IPS-18c (cell line): Measurements from ENCODE around the gene PAEP.
"Not testable (repeated sequence)": the region's sequence is repeated elsewhere in the genome, so short reads cannot be mapped to it uniquely, and the experiment has no call there.

ENCODE experiments used
- H3K4me3 ChIP-seq: 2 replicates; pipeline ENCODE4 v1.7.0; 2013; ENCODE audit warnings: low read depth, mild to moderate bottlenecking, low read length, moderate library complexity; ENCODE audit not compliant: insufficient read depth
- H3K9me3 ChIP-seq: one replicate; pipeline ENCODE4 v1.6.1; 2013; ENCODE audit warnings: mild to moderate bottlenecking, low read length, moderate library complexity; ENCODE audit not compliant: control insufficient read depth, insufficient read depth

PAEP gene

GRCh38 chr9:135544981-135545635 lies 16.4 kb upstream of the PAEP start:
- H3K4me3 ChIP-seq = no peak overlapping the region
- H3K9me3 ChIP-seq = no peaks in the 10 kb centered on the region

- not testable (repeated sequence) for H3K4me3 ChIP-seq, H3K9me3 ChIP-seq
These were observed 15.8 kb upstream of the PAEP start, which contains the start of gene OBP2A for GRCh38 chr9:135545646-135546176. TSS of gene OBP2A (plus strand) at chr9:135546126. CDS start at chr9:135546181, 55 bp downstream.

- H3K9me3 ChIP-seq, H3K4me3 ChIP-seq: not testable (repeated sequence)
These were observed 14.6 kb upstream of the PAEP start for GRCh38 chr9:135546792-135547617.

GRCh38 chr9:135547756-135548736 lies 13.5 kb upstream of the PAEP start:
- H3K4me3 ChIP-seq = no peak overlapping the region
- H3K9me3 ChIP-seq = no peaks in the 10 kb centered on the region

- not testable (repeated sequence) for H3K4me3 ChIP-seq, H3K9me3 ChIP-seq
These were observed 11.8 kb upstream of the PAEP start for GRCh38 chr9:135549478-135550343.

- H3K4me3 ChIP-seq = no peak overlapping the region
These were observed 11.1 kb upstream of the PAEP start for GRCh38 chr9:135550344-135550918.

GRCh38 chr9:135551031-135551430 lies 10.5 kb upstream of the PAEP start:
- H3K4me3 ChIP-seq = no peak overlapping the region
- H3K9me3 ChIP-seq = peaks cover 3% of the 10 kb centered on the region

More at GRCh38 chr9:135550344-135550918, 11.1 kb upstream of the PAEP start:
- H3K9me3 ChIP-seq = peaks cover 3% of the 10 kb centered on the region

GRCh38 chr9:135551456-135551855 lies 10.1 kb upstream of the PAEP start:
- peaks cover 3% of the 10 kb centered on the region for H3K9me3 ChIP-seq
- H3K4me3 ChIP-seq = no peak overlapping the region

- Histone ChIP-seq H3K4me3 (no peak overlapping the region), H3K9me3 (peaks cover 3% of the 10 kb centered on the region)
These were observed 9.4 kb upstream of the PAEP start for GRCh38 chr9:135552021-135552697.

- Histone ChIP-seq H3K4me3 (no peak overlapping the region), H3K9me3 (peaks cover 3% of the 10 kb centered on the region)
These were observed 8.8 kb upstream of the PAEP start for GRCh38 chr9:135552698-135553171.

- peaks cover 3% of the 10 kb centered on the region for H3K9me3 ChIP-seq
- no peak overlapping the region for H3K4me3 ChIP-seq
These were observed 6.8 kb upstream of the PAEP start for GRCh38 chr9:135554718-135555117.

GRCh38 chr9:135555203-135555602 lies 6.4 kb upstream of the PAEP start:
- peaks cover 3% of the 10 kb centered on the region for H3K9me3 ChIP-seq

GRCh38 chr9:135555910-135556309 lies 5.6 kb upstream of the PAEP start:
- peaks cover 3% of the 10 kb centered on the region for H3K9me3 ChIP-seq
- H3K4me3 ChIP-seq = no peak overlapping the region

More at GRCh38 chr9:135555203-135555602, 6.4 kb upstream of the PAEP start:
- H3K4me3 ChIP-seq = no peak overlapping the region

- no peak overlapping the region for H3K4me3 ChIP-seq
- H3K9me3 ChIP-seq = peaks cover 2% of the 10 kb centered on the region
These were observed 1.9 kb upstream of the PAEP start for GRCh38 chr9:135559606-135560005.

GRCh38 chr9:135562235-135562745 lies 734 bp downstream of the PAEP start:
- Histone ChIP-seq H3K9me3 (peaks cover 2% of the 10 kb centered on the region), H3K4me3 (no peak overlapping the region)
